GM12874 (cell line): ENCODE results near the gene FRAS1.

Source experiments
- CTCF ChIP-seq: IDR thresholded peaks from 2 replicates; pipeline ENCODE4 v1.5.1; 2011; ENCODE audit warnings: low read depth, mild to moderate bottlenecking, control low read depth, low read length, moderate library complexity; ENCODE audit not compliant: insufficient read depth

The FRAS1 gene

DNA sequence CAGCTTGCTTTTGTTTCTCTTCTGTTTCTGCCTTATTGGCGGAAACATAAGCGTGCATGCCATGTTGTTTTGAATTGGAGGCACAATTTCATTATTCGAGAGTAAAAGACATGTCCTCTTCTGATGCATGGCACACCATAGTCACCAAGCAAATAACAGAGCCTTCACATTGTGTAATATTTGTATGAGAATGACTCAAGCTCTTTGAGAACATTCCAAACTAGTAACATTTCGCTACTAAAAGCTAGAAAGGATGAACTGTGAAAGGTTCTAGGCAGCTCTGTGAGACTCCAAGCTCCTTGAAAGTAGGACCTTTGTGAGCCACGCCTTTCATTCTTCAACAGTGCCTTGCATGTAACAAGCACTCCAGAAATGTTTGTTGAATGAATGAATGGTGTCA, 485.2 kb downstream of the FRAS1 start:
- TF ChIP-seq CTCF, result no peak

GRCh38 chr4:78543424-78544125, 486.5 kb downstream of the FRAS1 start:
- TF ChIP-seq CTCF, result no peak

GRCh38 chr4:78544678-78545077, 487.6 kb downstream of the FRAS1 start:
- TF ChIP-seq CTCF, result no peak

DNA sequence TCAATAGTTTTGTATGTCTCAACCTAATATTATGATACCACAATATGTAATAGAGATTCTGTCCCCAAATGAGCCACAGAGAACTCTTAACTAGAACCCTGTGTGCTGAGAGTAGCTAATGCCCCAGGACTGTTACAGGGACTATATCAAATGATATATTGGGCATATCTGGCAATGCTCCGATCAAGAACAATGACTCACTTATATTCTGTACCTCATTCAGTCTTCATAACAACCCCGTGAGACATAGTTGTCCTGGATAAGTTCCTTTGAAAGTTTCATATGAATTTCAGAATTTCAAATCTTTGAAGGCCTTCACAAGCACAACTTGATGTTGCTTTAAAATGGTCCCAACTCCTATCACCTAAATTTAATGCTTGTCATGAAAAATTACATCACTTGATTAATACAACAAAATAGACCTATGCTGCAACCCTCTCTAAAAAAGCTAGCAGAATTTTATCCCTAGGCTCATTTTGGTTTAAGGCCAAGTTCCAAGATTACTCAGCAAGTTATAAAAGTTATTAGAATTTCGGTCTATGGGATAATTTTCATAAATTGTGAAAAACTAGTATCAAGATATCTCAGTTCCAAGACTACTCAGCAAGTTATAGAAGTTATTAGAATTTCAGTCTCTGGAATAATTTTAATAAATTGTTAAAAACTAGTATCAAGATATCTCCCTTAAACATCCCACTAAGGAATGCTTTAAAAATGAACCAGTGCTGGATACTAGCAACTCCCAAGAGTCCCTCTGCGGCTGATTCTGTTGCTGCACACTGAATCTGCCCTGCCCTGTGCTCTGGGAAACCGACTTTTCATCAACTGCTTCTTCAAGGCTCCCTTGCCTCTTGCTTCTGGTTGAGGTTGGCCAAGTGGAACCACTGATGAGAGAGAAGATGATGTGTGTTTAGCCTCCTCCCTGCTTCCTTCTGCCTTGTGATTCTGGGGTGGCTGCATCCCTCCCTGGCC, 488.4 kb downstream of the FRAS1 start:
- no peak for TF ChIP-seq CTCF

GRCh38 chr4:78551420-78552351, 494.6 kb downstream of the FRAS1 start, which contains the start of gene ANXA3:
ANXA3 (plus strand) TSS chr4:78551770; CDS start chr4:78554474, 2,704 bp downstream.
- TF ChIP-seq CTCF, result no peak

DNA sequence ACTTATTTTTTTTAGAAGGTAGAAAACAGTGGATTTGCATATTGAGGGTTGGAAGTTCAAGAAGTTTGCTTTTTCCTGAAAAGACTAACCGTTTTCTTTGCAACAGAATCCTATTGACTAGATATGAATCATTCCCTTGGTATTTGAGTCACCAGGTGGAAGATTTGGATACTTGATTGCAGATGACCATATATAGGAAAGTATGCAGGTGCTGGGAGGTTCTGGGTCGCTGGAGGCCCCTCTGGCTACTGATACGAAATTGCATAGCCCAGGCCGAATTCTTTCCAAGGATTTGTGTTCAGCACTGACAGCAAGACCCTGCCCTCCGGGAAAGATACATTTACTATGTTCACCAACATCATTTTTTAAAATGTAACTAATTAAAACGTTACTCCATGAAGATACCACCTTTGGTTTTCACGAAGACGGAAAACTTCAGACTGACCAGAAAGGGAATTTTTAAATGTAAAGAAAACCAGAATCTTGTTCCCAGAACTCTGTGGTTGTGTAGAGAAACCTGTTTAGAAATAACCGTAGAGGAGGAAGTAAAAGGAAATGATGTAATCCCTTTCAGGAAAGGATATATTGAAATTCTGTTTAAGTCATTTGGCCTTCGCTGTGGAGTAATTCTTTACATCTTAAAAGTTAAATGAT, 495.4 kb downstream of the FRAS1 start:
- no peak for TF ChIP-seq CTCF
